Right atrium auricular region (tissue), 2 donors: ENCODE results near the gene C17orf75. TPM values are rescaled to one million over a fixed set of nuclear protein-coding genes. Genes with fewer than 3 reads are reported as not detected.
"Not testable (repeated sequence)": the region's sequence is repeated elsewhere in the genome, so short reads cannot be mapped to it uniquely, and the experiment has no call there.

Experiments used
- DNase-seq: peaks from one replicate; pipeline ENCODE4 v3.0.0-alpha.2; 2019; ENCODE audit warnings: low spot score
- H3K27ac ChIP-seq, 2 donors: fragments of 200-600 bp; sonication (generic); 1 replicate in 1 of 2; 2 replicates in 1 of 2; pipeline ENCODE4 v1.5.1; 2016 to 2019
- H3K27me3 ChIP-seq, 2 donors: fragments of 200-600 bp; sonication (generic); one replicate each; pipeline versions ENCODE4 v1.5.1 to v1.6.0; 2017 to 2019
- H3K36me3 ChIP-seq: fragments of 200-600 bp; sonication (generic); one replicate; pipeline ENCODE4 v1.5.1; 2016
- H3K4me1 ChIP-seq, 2 donors: fragments of 200-600 bp; sonication (generic); one replicate each; pipeline versions ENCODE4 v1.5.1 to v1.6.0; 2017 to 2019
- H3K4me3 ChIP-seq, 2 donors: fragments of 200-600 bp; sonication (generic); 1 replicate in 1 of 2; 2 replicates in 1 of 2; pipeline ENCODE4 v1.5.1; 2017 to 2019; ENCODE audit warnings: mild to moderate bottlenecking in 1 of 2, moderate library complexity in 1 of 2
- H3K9me3 ChIP-seq, 2 donors: fragments of 200-600 bp; sonication (generic); one replicate each; pipeline ENCODE4 v1.5.1; 2019
- total RNA-seq, 2 donors: library from RNA; depleted of rRNA; stranded (reverse); fragments of >200 nt; gene quantifications; one replicate each; pipeline ENCODE4 v1.1.0, GENCODE V29; 2016
- TF ChIP-seq, protein P1 (sequence below), 2 donors: fragments of 200-600 bp; sonication (generic); IDR thresholded peaks; one replicate each; pipeline ENCODE4 v1.5.1; 2019; ENCODE audit warnings: antibody characterized with exemption in 2 of 2

Gene C17orf75
- total RNA-seq, 2 donors from 2014 or later: 7.9 to 14.5 TPM

GRCh38 chr17:32356378-32356743 lies 14.4 kb upstream of the C17orf75 start:
- Histone ChIP-seq H3K4me3 (no peak overlapping the region), H3K27ac (no peak overlapping the region), H3K27me3 (no peaks in the 10 kb centered on the region), H3K9me3 (no peaks in the 10 kb centered on the region), H3K4me1 (peaks cover 0 to 64% of the 10 kb centered on the region in 2 donors), H3K36me3 (peaks cover 73% of the 10 kb centered on the region)
- TF ChIP-seq, protein P1, sequence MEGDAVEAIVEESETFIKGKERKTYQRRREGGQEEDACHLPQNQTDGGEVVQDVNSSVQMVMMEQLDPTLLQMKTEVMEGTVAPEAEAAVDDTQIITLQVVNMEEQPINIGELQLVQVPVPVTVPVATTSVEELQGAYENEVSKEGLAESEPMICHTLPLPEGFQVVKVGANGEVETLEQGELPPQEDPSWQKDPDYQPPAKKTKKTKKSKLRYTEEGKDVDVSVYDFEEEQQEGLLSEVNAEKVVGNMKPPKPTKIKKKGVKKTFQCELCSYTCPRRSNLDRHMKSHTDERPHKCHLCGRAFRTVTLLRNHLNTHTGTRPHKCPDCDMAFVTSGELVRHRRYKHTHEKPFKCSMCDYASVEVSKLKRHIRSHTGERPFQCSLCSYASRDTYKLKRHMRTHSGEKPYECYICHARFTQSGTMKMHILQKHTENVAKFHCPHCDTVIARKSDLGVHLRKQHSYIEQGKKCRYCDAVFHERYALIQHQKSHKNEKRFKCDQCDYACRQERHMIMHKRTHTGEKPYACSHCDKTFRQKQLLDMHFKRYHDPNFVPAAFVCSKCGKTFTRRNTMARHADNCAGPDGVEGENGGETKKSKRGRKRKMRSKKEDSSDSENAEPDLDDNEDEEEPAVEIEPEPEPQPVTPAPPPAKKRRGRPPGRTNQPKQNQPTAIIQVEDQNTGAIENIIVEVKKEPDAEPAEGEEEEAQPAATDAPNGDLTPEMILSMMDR (IDR thresholded peaks at IDR 0.05): no peak
- no peak for DNase-seq

DNA sequence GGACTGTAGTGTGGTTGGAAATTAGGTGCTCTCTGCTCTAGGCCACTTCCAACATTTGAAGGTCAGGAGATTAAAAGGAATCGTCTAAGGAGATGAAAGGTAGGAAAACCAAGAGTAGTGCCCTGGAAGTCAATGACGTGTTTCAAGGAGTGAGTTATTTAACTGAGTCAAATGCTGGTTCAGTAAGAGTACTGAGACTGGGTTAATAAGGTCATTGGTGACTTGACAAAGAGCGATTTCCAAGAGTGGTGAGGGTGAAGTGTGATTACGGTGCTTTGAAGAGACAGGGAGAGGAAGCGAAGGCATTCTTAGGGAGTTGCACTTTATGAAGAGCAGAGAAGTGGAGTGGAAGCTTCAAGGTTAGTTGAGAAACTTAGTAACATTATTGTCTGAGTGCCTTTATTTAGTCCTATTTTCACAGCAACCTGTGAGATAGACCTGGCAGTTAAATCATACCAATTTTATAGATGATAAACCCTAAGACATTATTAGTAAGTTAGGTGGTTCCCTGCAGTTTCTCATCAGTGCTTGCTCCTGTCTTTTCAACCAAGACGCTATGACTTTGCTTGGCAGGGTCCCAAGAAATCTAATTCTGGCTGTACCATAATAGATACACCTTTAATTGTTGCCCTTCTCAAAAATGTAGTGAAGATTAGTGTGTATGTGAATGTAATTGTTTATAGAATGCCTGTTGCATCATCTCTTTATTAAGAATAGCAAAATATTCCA lies 13.8 kb upstream of the C17orf75 start:
- H3K27ac ChIP-seq: no peak overlapping the region
- DNase-seq: no peak
- H3K9me3 ChIP-seq: no peaks in the 10 kb centered on the region
- no peaks in the 10 kb centered on the region for H3K27me3 ChIP-seq
- peaks cover 0 to 65% of the 10 kb centered on the region in 2 donors for H3K4me1 ChIP-seq
- H3K4me3 ChIP-seq: peak overlapping the region in 1 of 2 donors; percentile 6
- TF ChIP-seq, protein P1 (IDR thresholded peaks at IDR 0.05): no peak
- H3K36me3 ChIP-seq: peaks cover 68% of the 10 kb centered on the region

- not testable (repeated sequence) for DNase-seq, H3K27me3 ChIP-seq, H3K9me3 ChIP-seq, H3K27ac ChIP-seq
- Histone ChIP-seq H3K36me3 (peaks cover 37% of the 10 kb centered on the region), H3K4me1 (peaks cover 0 to 68% of the 10 kb centered on the region in 2 donors), H3K4me3 (peak overlapping the region in 1 of 2 donors; percentile 19)
These were observed 10.8 kb upstream of the C17orf75 start for GRCh38 chr17:32352734-32353133.

DNA sequence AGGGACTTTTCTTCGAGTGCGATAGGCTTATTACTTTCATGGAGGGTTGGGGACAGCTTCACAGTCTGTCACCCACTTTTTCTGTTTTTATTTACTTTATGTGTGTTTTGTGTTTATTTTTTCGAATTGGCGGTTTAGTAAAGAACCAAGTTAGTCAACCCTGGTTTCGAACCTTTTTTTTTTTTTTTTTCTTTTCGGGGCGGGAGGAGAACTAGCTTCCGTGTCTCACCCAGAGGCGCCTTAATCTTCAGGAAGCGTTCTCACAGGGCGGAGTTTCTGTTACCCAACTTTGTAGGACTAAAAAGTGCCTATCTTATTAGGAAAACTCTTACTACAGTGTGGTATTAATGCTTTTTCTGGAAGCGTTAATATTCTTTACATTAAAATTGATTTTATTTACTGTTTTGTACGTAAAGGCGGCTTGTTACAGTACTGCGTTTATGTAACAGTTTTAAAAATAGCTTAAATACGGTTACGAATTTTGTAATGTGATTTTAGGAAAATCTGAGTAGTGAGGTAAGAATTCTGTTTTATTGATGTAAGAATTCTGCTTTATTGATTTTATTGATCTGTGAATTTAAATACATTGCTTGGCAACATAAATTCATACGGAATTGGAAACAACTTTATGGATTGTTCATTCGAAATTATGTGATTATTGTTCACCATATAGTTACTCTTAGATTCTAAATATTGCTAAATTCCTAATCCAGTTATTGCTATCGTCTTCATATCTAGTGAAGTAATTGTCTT lies 8.9 kb upstream of the C17orf75 start:
- H3K27me3 ChIP-seq: no peaks in the 10 kb centered on the region
- H3K27ac ChIP-seq: peak overlapping the region; percentile 98 to 99
- no peaks in the 10 kb centered on the region for H3K9me3 ChIP-seq
- no peak for DNase-seq
- H3K4me1 ChIP-seq: peaks cover 0 to 54% of the 10 kb centered on the region in 2 donors
- H3K4me3 ChIP-seq: peak overlapping the region; percentile 90 to 94
- H3K36me3 ChIP-seq: peaks cover 32% of the 10 kb centered on the region
- TF ChIP-seq, protein P1 (IDR thresholded peaks at IDR 0.05): no peak

- peak; percentile 96 for DNase-seq
- TF ChIP-seq, protein P1 (IDR thresholded peaks at IDR 0.05): no peak
- peaks cover 28% of the 10 kb centered on the region for H3K36me3 ChIP-seq
- H3K4me3 ChIP-seq: peak within 1 kb of the TSS; percentile 90 to 94
- H3K9me3 ChIP-seq: no peaks in the 10 kb centered on the region
- no peaks in the 10 kb centered on the region for H3K27me3 ChIP-seq
- H3K4me1 ChIP-seq: peaks cover 0 to 46% of the 10 kb centered on the region in 2 donors
- H3K27ac ChIP-seq: peak within 1 kb of the TSS; percentile 98 to 99
These were observed 8.1 kb upstream of the C17orf75 start, which contains the start of gene ZNF207 for GRCh38 chr17:32349854-32350665. Gene ZNF207, plus strand, starts transcription at chr17:32350157. Its CDS starts 129 bp downstream, at chr17:32350286.
